Adrenal gland (tissue), 5 donors: Measurements from ENCODE around the gene CACNA1C.

ENCODE experiments used
- POLR2A ChIP-seq, 2 donors: fragments of 450-650 bp; IDR thresholded peaks; one replicate each; pipeline ENCODE4 v1.6.1; 2017; ENCODE audit warnings: antibody characterized with exemption in 2 of 2, mild to moderate bottlenecking in 2 of 2, moderate library complexity in 1 of 2
- TF ChIP-seq, protein P1 (sequence below), 6 experiments: fragments of 450-650 bp in 4 of 6; fragments of 200-600 bp in 2 of 6; sonication (generic) in 1 of 6; IDR thresholded peaks; 1 replicate in 5 of 6; 2 replicates in 1 of 6; pipeline versions ENCODE4 v1.5.1 to v1.8.0; 2016 to 2021; ENCODE audit warnings: antibody characterized with exemption in 6 of 6, mild to moderate bottlenecking in 2 of 6, moderate library complexity in 1 of 6
- donor health status: DM: no; HTN: no; CAD: no.

DNA sequence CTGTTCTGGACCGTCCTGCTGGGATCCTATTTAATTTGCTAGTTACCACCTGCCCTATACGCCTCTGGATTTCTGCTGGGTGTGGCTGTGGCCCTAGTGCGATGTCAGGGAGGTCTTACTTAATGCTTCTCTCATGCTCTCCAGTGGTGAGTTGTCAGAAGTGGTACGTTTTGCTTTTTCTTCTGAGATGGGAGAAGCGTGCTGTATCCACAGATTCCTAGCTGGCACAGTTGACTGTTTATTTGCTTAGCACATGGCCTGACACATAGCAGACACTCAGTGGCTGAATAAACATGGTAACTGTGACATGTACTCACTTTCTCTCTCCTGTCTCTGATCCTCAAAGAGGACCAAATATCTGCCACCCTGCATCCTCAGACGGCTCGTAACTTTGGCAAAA is 107.3 kb downstream of the CACNA1C start:
- TF ChIP-seq, protein P1, sequence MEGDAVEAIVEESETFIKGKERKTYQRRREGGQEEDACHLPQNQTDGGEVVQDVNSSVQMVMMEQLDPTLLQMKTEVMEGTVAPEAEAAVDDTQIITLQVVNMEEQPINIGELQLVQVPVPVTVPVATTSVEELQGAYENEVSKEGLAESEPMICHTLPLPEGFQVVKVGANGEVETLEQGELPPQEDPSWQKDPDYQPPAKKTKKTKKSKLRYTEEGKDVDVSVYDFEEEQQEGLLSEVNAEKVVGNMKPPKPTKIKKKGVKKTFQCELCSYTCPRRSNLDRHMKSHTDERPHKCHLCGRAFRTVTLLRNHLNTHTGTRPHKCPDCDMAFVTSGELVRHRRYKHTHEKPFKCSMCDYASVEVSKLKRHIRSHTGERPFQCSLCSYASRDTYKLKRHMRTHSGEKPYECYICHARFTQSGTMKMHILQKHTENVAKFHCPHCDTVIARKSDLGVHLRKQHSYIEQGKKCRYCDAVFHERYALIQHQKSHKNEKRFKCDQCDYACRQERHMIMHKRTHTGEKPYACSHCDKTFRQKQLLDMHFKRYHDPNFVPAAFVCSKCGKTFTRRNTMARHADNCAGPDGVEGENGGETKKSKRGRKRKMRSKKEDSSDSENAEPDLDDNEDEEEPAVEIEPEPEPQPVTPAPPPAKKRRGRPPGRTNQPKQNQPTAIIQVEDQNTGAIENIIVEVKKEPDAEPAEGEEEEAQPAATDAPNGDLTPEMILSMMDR (IDR thresholded peaks at IDR 0.05), result no peak
- TF ChIP-seq POLR2A (IDR thresholded peaks at IDR 0.05), result no peak
